HG03469 (cell line): ENCODE measurements around the gene NFIX.

Source experiments
- ATAC-seq: cut with Tn5 transposase; IDR thresholded peaks from one replicate; pipeline ENCODE4 v1.9.1; 2021; ENCODE audit warnings: mild to moderate bottlenecking, moderate library complexity, moderate number of reproducible peaks; ENCODE audit not compliant: unreplicated experiment

NFIX gene

DNA sequence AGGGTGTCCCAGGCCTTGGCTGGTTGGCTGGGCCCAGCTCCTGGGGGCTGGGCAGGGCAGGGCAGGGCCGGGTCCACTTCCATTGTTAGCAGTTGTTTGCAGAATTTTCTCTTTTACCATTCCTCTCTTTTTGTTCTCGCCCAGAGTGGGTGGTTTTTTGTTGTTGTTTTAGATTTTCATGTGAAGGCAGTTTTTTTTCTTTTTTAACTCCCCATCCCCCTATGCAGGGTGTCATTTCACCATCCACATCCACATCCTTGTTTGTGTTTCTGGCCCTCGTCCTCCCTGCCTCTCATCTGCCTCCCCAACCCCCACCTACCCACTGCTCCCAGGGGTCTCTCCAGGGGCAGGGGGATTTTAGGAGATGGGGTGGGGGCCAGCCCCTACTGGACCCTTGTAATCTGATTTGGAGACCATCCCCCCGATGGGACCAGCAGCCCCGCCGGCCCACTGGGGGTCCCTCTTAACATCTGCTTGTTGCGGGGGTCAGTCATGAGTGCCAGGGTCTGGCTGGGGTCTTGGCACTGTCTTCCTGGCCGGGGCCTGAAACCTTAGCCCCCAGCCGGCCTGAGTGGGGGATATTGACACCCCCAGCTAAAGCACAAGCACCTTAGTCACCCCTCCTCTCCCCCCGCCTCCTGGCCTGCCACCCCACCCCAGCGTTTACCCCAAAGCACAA lies 144.5 kb downstream of the NFIX start:
- ATAC-seq: no peak

DNA sequence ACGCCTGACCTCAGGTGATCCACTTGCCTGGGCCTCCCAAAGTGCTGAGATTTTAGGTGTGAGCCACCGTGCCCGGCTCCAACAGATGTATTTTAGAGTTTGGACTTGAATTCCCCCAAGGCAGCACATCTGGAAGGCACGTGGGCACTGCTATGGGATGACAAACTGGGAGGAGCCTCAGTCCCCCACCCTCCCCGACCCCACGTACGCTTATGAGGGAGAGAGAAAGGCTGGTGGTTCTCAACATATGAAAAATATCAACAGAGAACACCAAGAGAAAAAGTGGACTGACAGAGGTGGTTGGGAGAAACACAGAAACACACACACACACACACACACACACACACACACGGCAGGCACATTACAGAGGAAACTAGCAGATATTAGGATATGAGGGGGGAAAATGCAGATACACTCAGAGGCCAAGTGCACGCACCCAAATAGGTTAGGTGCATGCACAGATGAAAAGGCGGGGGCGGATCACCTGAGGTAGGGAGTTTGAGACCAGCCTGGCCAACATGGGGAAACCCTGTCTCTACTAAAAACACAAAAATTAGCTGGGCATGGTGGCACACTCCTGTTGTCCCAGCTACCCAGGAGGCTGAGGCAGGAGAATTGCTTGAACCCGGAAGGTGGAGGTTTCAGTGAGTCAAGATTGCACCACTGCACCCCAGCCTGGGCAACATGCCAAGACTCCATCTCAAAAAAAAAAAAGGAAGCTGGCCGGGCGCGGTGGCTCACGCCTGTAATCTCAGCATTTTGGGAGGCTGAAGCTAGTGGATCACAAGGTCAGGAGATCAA lies 151.7 kb downstream of the NFIX start:
- ATAC-seq: no peak
